Esophagus squamous epithelium (tissue), 5 donors: ENCODE measurements around the gene NPSR1. TPM values are rescaled to one million over a fixed set of nuclear protein-coding genes. Genes with fewer than 3 reads are reported as not detected.

Source experiments
- DNase-seq: peaks from one replicate; lab custom pipeline; 2025; lab: John Stamatoyannopoulos, UW
- H3K27ac ChIP-seq, 4 donors: fragments of 200-600 bp; sonication (generic); one replicate each; pipeline ENCODE4 v1.5.1; 2016 to 2019; ENCODE audit warnings: mild to moderate bottlenecking in 1 of 4
- H3K27me3 ChIP-seq, 4 donors: fragments of 200-600 bp; sonication (generic); 1 replicate in 3 of 4; 2 replicates in 1 of 4; pipeline versions ENCODE4 v1.5.1 to v1.6.0; 2017 to 2021; ENCODE audit warnings: antibody characterized with exemption in 1 of 4
- H3K36me3 ChIP-seq, 3 donors: fragments of 200-600 bp; sonication (generic); one replicate each; pipeline ENCODE4 v1.5.1; 2016 to 2019
- H3K4me1 ChIP-seq, 3 donors: fragments of 200-600 bp; sonication (generic); one replicate each; pipeline ENCODE4 v1.5.1; 2017 to 2019
- H3K4me3 ChIP-seq, 4 donors: fragments of 200-600 bp; sonication (generic); 1 replicate in 3 of 4; 2 replicates in 1 of 4; pipeline ENCODE4 v1.5.1; 2016 to 2019; ENCODE audit warnings: mild to moderate bottlenecking in 2 of 4, moderate library complexity in 1 of 4
- H3K9me3 ChIP-seq, 3 donors: fragments of 200-600 bp; sonication (generic); one replicate each; pipeline ENCODE4 v1.5.1; 2016 to 2019
- CTCF ChIP-seq, 6 experiments: fragments of 450-650 bp in 4 of 6; fragments of 200-600 bp in 2 of 6; sonication (generic) in 2 of 6; IDR thresholded peaks; one replicate each; pipeline ENCODE4 v1.5.1; 2016 to 2019; ENCODE audit warnings: antibody characterized with exemption in 6 of 6, mild to moderate bottlenecking in 4 of 6, moderate library complexity in 4 of 6
- POLR2A ChIP-seq, 4 donors: fragments of 450-650 bp; IDR thresholded peaks; one replicate each; pipeline ENCODE4 v1.6.1; 2017; ENCODE audit warnings: antibody characterized with exemption in 4 of 4, mild to moderate bottlenecking in 4 of 4, moderate library complexity in 3 of 4
- WGBS, 2 donors: methylation state at CpG; one replicate each; pipeline ENCODE4 v1.1.5; 2018; 5-methylcytosine and 5-hydroxymethylcytosine counted together
- intact Hi-C: fragments of 100-400 bp; cut with DNase I; formaldehyde crosslinking; loops from one replicate; pipeline ENCODE4 v1.15.0; 2022
- total RNA-seq, 4 donors: library from RNA; depleted of rRNA; stranded (reverse); fragments of >200 nt; gene quantifications; one replicate each; pipeline ENCODE4 v1.1.0, GENCODE V29; 2016
- donor health status: DM: yes; HTN: yes; CAD: no.

NPSR1 gene
- total RNA-seq, 4 donors from 2014 or later: not detected

- TF ChIP-seq POLR2A (IDR thresholded peaks at IDR 0.05) (no peak), CTCF (IDR thresholded peaks at IDR 0.05) (no peak)
- no peak for DNase-seq
- H3K27me3 ChIP-seq: no peaks in the 10 kb centered on the region
- H3K9me3 ChIP-seq: no peaks in the 10 kb centered on the region
- H3K4me3 ChIP-seq: no peak overlapping the region
- no peak overlapping the region for H3K27ac ChIP-seq
- H3K36me3 ChIP-seq: no peaks in the 10 kb centered on the region
- WGBS, 2 donors: 61 to 72% methylated on average over 4 of the region's 4 CpGs
- intact Hi-C loops: no loop called here
- H3K4me1 ChIP-seq: no peaks in the 10 kb centered on the region
Observed at GRCh38 chr7:34652809-34653208, 5.2 kb upstream of the NPSR1 start.

GRCh38 chr7:34653787-34654186 lies 4.2 kb upstream of the NPSR1 start:
- Histone ChIP-seq H3K27ac (no peak overlapping the region), H3K36me3 (no peaks in the 10 kb centered on the region), H3K4me1 (no peaks in the 10 kb centered on the region), H3K27me3 (no peaks in the 10 kb centered on the region), H3K4me3 (no peak overlapping the region), H3K9me3 (no peaks in the 10 kb centered on the region)
- intact Hi-C loops: no loop called here
- 75 to 84% methylated on average over 1 of the region's 1 CpG for WGBS, 2 donors
- no peak for DNase-seq
- TF ChIP-seq CTCF (IDR thresholded peaks at IDR 0.05): no peak
- TF ChIP-seq POLR2A (IDR thresholded peaks at IDR 0.05): no peak

GRCh38 chr7:34655384-34655783 lies 2.6 kb upstream of the NPSR1 start:
- Histone ChIP-seq H3K27me3 (no peaks in the 10 kb centered on the region), H3K9me3 (no peaks in the 10 kb centered on the region), H3K27ac (no peak overlapping the region), H3K36me3 (no peaks in the 10 kb centered on the region), H3K4me1 (no peaks in the 10 kb centered on the region), H3K4me3 (no peak overlapping the region)
- no peak for DNase-seq
- intact Hi-C loops: no loop called here
- 77% methylated on average over 1 of the region's 1 CpG for WGBS, 2 donors
- TF ChIP-seq POLR2A (IDR thresholded peaks at IDR 0.05): no peak
- no peak for TF ChIP-seq CTCF (IDR thresholded peaks at IDR 0.05)

- TF ChIP-seq CTCF (IDR thresholded peaks at IDR 0.05) (no peak), POLR2A (IDR thresholded peaks at IDR 0.05) (no peak)
- Histone ChIP-seq H3K27ac (no peak overlapping the region), H3K36me3 (no peaks in the 10 kb centered on the region), H3K4me1 (no peaks in the 10 kb centered on the region), H3K4me3 (no peak overlapping the region), H3K9me3 (no peaks in the 10 kb centered on the region), H3K27me3 (no peaks in the 10 kb centered on the region)
- intact Hi-C loops: no loop called here
- DNase-seq: no peak
- 59 to 61% methylated on average over 2 of the region's 2 CpGs for WGBS, 2 donors
Observed at GRCh38 chr7:34656041-34656440, 2.0 kb upstream of the NPSR1 start.

GRCh38 chr7:34659472-34660075 lies 1.6 kb downstream of the NPSR1 start:
- H3K4me1 ChIP-seq: no peaks in the 10 kb centered on the region
- no peak for TF ChIP-seq POLR2A (IDR thresholded peaks at IDR 0.05)
- no peak for TF ChIP-seq CTCF (IDR thresholded peaks at IDR 0.05)
- no peaks in the 10 kb centered on the region for H3K36me3 ChIP-seq
- H3K4me3 ChIP-seq: no peak overlapping the region
- H3K27me3 ChIP-seq: no peaks in the 10 kb centered on the region
- H3K27ac ChIP-seq: no peak overlapping the region
- intact Hi-C loops: no loop called here
- no peak for DNase-seq
- 14 to 49% methylated on average over 3 of the region's 3 CpGs for WGBS, 2 donors
- H3K9me3 ChIP-seq: no peaks in the 10 kb centered on the region
